ENCODE data around the gene HSPBP1.

DNA sequence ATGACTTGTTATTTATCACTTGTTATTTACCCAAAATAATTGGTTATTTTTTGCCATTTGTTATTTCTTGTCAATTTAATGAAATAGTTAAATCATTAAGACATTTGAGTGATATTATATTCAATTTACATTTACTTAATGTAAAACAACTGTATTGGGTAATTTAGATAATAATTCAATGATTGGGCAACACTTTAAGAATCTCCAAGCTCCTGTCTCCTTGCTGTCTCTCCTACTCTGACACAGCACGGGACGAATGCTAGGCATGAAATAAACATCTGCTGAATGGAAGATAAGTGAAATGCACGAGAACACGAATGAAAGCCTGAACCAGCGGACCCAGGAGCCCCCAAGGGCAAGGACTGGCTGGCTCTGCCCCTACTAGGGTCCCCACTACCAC is 15.4 kb downstream of the HSPBP1 start:
- TF ChIP-seq, protein P1, sequence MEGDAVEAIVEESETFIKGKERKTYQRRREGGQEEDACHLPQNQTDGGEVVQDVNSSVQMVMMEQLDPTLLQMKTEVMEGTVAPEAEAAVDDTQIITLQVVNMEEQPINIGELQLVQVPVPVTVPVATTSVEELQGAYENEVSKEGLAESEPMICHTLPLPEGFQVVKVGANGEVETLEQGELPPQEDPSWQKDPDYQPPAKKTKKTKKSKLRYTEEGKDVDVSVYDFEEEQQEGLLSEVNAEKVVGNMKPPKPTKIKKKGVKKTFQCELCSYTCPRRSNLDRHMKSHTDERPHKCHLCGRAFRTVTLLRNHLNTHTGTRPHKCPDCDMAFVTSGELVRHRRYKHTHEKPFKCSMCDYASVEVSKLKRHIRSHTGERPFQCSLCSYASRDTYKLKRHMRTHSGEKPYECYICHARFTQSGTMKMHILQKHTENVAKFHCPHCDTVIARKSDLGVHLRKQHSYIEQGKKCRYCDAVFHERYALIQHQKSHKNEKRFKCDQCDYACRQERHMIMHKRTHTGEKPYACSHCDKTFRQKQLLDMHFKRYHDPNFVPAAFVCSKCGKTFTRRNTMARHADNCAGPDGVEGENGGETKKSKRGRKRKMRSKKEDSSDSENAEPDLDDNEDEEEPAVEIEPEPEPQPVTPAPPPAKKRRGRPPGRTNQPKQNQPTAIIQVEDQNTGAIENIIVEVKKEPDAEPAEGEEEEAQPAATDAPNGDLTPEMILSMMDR (IDR thresholded peaks at IDR 0.05) = no peak
- TF ChIP-seq POLR2A (IDR thresholded peaks at IDR 0.05) = no peak
